Posterior cingulate gyrus (tissue), 11 donors: Measurements from ENCODE around the gene PNMA8C.

Source experiments
- DNase-seq, 10 donors: peaks; one replicate each; pipeline versions ENCODE4 v3.0.0 to v3.0.0-alpha.2; 2020 to 2021; ENCODE audit warnings: mixed read lengths in 3 of 10
- intact Hi-C: fragments of 100-400 bp; cut with DNase I; formaldehyde crosslinking; loops from one replicate; pipeline ENCODE4 v1.15.1; 2023

Gene PNMA8C

DNA sequence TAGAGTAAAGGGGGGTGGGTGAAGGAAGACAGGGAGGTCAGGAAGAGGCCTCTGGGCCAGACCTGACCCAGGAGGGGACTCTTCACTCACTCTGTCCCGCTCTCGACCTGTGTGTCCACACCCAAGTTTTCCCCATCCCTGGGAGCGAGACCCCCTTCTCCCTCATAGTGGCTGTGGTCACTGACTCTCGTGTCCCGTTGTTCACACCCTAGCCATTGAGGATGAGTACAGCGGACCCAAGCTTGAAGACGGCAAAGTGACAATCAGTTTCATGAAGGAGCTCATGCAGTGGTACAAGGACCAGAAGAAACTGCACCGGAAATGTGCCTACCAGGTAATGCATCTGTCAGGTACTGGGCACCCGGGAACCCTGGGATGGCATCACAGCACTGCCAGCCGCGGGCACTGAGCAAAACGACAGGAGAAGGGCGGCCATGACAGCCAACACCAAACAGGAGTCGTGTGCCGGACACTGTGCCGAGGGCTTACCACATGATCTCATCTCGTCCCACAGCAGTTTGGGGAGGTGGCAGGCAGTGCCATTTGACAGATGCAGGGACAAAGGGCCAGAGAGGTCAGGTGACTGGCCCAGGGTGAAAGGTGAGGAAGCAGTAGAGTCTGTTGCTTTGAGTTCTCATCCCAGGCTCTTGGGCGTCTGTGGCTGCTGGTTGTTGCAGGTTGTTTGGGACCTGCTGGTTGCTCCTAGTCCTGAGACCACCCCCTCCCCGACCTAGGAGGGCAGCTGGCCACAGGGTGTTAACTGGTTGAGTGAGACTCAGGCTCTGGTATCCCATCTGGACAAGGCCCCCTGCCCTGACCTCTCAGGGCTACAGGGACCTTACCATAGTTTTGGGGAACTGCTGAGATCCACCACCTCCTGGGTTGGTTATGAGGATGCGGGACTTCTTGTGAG lies 52.2 kb downstream of the PNMA8C start:
- peak in 3 of 10 donors; percentile 40 to 65 (median 65) for DNase-seq

DNA sequence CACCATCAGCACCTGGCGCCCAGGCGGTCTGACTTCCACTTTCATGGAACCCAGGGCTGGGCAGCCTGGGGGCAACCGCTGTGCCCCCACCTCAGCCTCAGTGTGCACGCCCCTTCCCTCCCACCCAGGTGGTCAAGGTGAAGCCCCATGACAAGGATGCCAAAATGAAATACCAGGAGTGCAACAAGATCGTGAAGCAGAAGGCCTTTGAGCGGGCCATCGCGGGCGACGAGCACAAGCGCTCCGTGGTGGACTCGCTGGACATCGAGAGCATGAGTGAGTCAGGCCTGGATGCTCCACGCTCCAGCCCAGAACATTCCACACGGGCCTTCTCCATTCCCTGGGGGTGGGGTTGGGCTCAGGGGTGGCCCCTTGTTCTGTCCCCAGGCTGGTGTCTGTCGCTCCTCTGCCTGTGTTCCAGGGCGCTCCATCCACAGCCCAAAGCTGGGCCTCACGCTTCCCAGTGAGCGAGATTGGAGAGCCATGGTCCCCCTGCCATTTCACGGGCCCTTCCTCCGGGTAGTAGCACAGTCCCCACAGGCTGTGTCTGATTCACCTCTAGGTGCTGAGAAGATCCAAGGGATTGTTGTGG lies 53.2 kb downstream of the PNMA8C start:
- DNase-seq = peak in 3 of 10 donors; percentile 40 to 74 (median 70)
- intact Hi-C loops = loop anchor here (10.0 kb wide), 1 partner anchor 91 kb away; no protein-coding TSS in a partner anchor

More for the DNA sequence above, 52.2 kb downstream of the PNMA8C start:
- intact Hi-C loops = loop anchor here (10.0 kb wide), 1 partner anchor 92 kb away; no protein-coding TSS in a partner anchor
